ENCODE results near the gene UBAC2.

GRCh38 chr13:99218969-99219368 is 18.3 kb downstream of the UBAC2 start:
- no peak for TF ChIP-seq CTCF (IDR thresholded peaks at IDR 0.05)
- no peak for TF ChIP-seq EZH2 (IDR thresholded peaks at IDR 0.05)
- TF ChIP-seq EZH2phosphoT487 (IDR thresholded peaks at IDR 0.05), result no peak

All from neural progenitor cell (in vitro differentiated cells).